GM20000 (cell line): ENCODE measurements around the gene EVPL.

Source experiments
- DNase-seq: peaks from one replicate; pipeline ENCODE4 v3.0.0; 2012; ENCODE audit warnings: low spot score
- CTCF ChIP-seq: IDR thresholded peaks from 2 replicates; pipeline ENCODE4 v1.5.1; 2012; ENCODE audit warnings: mild to moderate bottlenecking, control low read depth; ENCODE audit errors: extremely low read depth, missing control alignments

The EVPL gene

GRCh38 chr17:76032073-76032779, 5.1 kb upstream of the EVPL start:
- DNase-seq: no peak
- no peak for TF ChIP-seq CTCF

- no peak for DNase-seq
Measured at GRCh38 chr17:76026714-76027158, 370 bp downstream of the EVPL start.

GRCh38 chr17:76025294-76025693, 1.8 kb downstream of the EVPL start:
- DNase-seq: no peak
- no peak for TF ChIP-seq CTCF

More at GRCh38 chr17:76026714-76027158, 370 bp downstream of the EVPL start:
- no peak for TF ChIP-seq CTCF

GRCh38 chr17:76024353-76024752, 2.8 kb downstream of the EVPL start:
- no peak for DNase-seq
- no peak for TF ChIP-seq CTCF

GRCh38 chr17:76023900-76024237, 3.2 kb downstream of the EVPL start:
- no peak for DNase-seq
- no peak for TF ChIP-seq CTCF

- DNase-seq: no peak
- no peak for TF ChIP-seq CTCF
Measured at GRCh38 chr17:76022973-76023899, 3.9 kb downstream of the EVPL start.

- TF ChIP-seq CTCF: no peak
- DNase-seq: no peak
Measured at GRCh38 chr17:76022285-76022684, 4.8 kb downstream of the EVPL start.
